RWPE1 (cell line): ENCODE results near the gene PLCD1.

Source experiments
- CTCF ChIA-PET: fragments of 350-600 bp; sonication (Branson Sonifier 250); formaldehyde crosslinking; extraction: SDS; loops from one replicate; lab custom pipeline; 2021; lab: Yijun Ruan, JAX
- POLR2A ChIA-PET: fragments of 400-600 bp; formaldehyde crosslinking; extraction: SDS; loops from one replicate; lab custom pipeline; 2020; ENCODE audit warnings: antibody characterized with exemption; ENCODE audit not compliant: low non-redundant PET; lab: Yijun Ruan, JAX
- DNase-seq: peaks from one replicate; pipeline ENCODE4 v3.0.0; 2012; ENCODE audit warnings: low spot score
- H3K27ac ChIP-seq: fragments of 450-650 bp; 2 replicates; pipeline ENCODE4 v1.5.1; 2017
- CTCF ChIP-seq: fragments of 450-650 bp; conservative IDR thresholded peaks from 2 replicates; pipeline ENCODE4 v1.5.1; 2017; ENCODE audit warnings: low read depth, mild to moderate bottlenecking

Gene PLCD1

GRCh38 chr3:38000965-38001455 lies 28.4 kb downstream of the PLCD1 start:
- DNase-seq = no peak
- POLR2A ChIA-PET = no interaction called here
- TF ChIP-seq CTCF = no peak
- CTCF ChIA-PET = interaction anchor here (0.6 to 1.2 kb wide), 2 partner anchors 17 to 27 kb away, joined by 5 read pairs; no protein-coding TSS in a partner anchor
- peak overlapping the region; percentile 41 for H3K27ac ChIP-seq

DNA sequence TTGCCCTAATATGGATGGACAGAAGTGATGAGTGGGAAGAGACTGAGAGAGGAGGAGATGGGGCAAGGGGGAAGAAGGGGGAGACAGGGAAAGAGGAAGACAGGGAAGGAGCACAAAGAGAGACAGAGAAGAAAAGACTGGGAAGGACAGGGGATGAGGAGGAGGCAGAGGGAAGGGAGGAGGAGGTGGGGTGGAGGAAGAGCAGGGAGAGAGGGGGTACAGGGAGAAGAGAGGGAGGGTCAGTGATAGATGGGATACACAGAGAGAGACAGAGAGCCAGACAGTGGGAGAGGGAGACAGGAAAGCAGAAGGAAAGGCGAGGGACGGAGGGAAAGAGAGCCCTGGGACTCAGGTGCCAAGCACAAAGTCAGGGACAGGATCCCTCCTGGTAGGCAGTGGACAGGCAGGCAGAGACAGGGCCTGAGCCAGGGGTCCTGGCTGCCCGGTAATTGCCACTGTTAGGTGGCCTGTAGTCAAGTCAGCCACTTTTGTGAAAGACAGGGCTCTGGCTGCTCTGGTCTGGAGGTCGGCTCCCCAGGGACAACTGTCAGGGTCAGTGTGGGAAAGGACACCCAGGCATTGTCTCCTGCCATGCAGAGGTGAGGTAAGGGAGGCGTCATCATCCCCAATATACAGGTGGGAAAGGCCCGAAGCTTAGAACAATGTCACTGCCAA lies 29.1 kb downstream of the PLCD1 start:
- CTCF ChIA-PET = interaction anchor here (0.6 kb wide), 1 partner anchor 17 kb away, joined by 5 read pairs; no protein-coding TSS in a partner anchor
- POLR2A ChIA-PET = no interaction called here
- DNase-seq = no peak
- peak overlapping the region; percentile 41 for H3K27ac ChIP-seq
- TF ChIP-seq CTCF = no peak

- no peak for DNase-seq
- POLR2A ChIA-PET = no interaction called here
- peak overlapping the region; percentile 41 for H3K27ac ChIP-seq
- no peak for TF ChIP-seq CTCF
- CTCF ChIA-PET = no interaction called here
These were observed 29.6 kb downstream of the PLCD1 start for GRCh38 chr3:37999836-38000235.

GRCh38 chr3:37997791-37998370 lies 31.6 kb downstream of the PLCD1 start:
- TF ChIP-seq CTCF = no peak
- no peak for DNase-seq
- ChIA-PET POLR2A (interaction anchor here (0.6 kb wide), 1 partner anchor 143 kb away, joined by 3 read pairs; no protein-coding TSS in a partner anchor), CTCF (interaction anchor here (0.5 to 0.8 kb wide), 2 partner anchors 32 to 142 kb away, joined by 3 read pairs; no protein-coding TSS in a partner anchor)
- H3K27ac ChIP-seq = peak overlapping the region; percentile 74

- peak overlapping the region; percentile 74 for H3K27ac ChIP-seq
- POLR2A ChIA-PET = no interaction called here
- CTCF ChIA-PET = interaction anchor here (0.5 to 1.1 kb wide), 4 partner anchors 15 to 726 kb away, joined by 3 to 7 read pairs (median 3); no protein-coding TSS in a partner anchor
- TF ChIP-seq CTCF = no peak
- no peak for DNase-seq
These were observed 32.1 kb downstream of the PLCD1 start for GRCh38 chr3:37997342-37997741.

DNA sequence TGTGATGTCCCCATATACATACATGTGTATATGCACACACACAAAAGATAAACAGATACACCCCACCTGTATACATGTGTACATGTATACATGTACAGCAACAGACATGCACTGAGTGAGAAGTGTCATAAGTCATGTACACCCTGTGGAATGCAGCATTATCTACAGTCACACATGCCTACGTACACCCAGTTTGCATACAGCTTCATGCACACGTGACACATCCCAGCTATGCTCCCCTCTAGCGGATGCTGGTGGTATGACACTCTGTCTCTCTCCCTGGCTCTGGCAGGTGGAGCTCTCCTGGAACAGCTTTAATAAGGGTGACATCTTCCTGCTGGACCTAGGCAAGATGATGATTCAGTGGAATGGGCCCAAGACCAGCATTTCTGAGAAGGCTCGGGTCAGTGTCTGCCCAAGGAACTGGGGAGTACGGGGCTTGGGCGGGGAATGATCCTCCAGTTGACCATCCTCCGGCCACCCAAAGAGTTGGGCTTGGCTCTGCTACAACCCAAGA lies 32.6 kb downstream of the PLCD1 start:
- TF ChIP-seq CTCF = peak; percentile 88
- DNase-seq = peak; percentile 62
- ChIA-PET POLR2A (no interaction called here), CTCF (interaction anchor here (0.5 to 1.1 kb wide), 4 partner anchors 15 to 726 kb away, joined by 3 to 7 read pairs (median 3); no protein-coding TSS in a partner anchor)
- peak overlapping the region; percentile 74 for H3K27ac ChIP-seq
